MM.1S (cell line): Measurements from ENCODE around the gene ANGPT4.

Experiments
- CTCF ChIP-seq: fragments of 300-600 bp; sonication (generic); IDR thresholded peaks from 2 replicates; pipeline ENCODE4 v1.5.1; 2016; ENCODE audit warnings: antibody characterized with exemption, low read length, mixed read lengths
- EZH2 ChIP-seq: fragments of 300-600 bp; sonication (generic); optimal IDR thresholded peaks from 2 replicates; pipeline ENCODE3; 2017; ENCODE audit warnings: low read depth, mild to moderate bottlenecking, antibody characterized with exemption, low read length, mixed read lengths
- EZH2phosphoT487 ChIP-seq: fragments of 300-600 bp; sonication (generic); IDR thresholded peaks from 2 replicates; pipeline ENCODE4 v1.6.1; 2018; ENCODE audit warnings: antibody characterized with exemption, low read length

GRCh38 chr20:865440-865839 is 50.7 kb downstream of the ANGPT4 start:
- TF ChIP-seq CTCF (no peak), EZH2phosphoT487 (no peak), EZH2 (no peak)
